Measurements from ENCODE around the gene GPA33. TPM values are rescaled to one million over a fixed set of nuclear protein-coding genes. Genes with fewer than 3 reads are reported as not detected.

GPA33 gene
- total RNA-seq, 2 experiments from 2014 or later, result 0.06 TPM; not detected in 1

GRCh38 chr1:167013108-167013929 is 76.9 kb downstream of the GPA33 start:
- CTCF ChIA-PET, result no interaction called here
- POLR2A ChIA-PET, result no interaction called here

DNA sequence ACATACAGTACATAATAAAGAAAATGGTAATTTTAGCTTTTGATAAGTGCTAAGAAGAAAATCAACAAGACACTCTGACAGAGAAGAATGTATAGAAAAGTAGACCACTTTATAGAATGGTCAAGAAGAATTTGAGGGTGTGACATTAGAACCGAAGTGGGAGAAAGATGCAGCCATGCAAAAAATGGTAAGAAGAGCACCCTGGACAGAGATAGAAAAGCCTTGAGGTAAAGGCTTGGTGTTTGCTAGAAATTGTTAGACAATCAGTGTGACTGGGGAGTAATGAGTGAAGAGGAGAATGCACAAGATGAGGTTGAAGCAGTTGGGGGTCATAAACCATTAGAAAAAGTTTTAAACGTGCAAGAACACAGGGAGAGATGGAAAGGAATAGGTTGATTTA is 77.6 kb downstream of the GPA33 start:
- ChIA-PET POLR2A (no interaction called here), CTCF (no interaction called here)

DNA sequence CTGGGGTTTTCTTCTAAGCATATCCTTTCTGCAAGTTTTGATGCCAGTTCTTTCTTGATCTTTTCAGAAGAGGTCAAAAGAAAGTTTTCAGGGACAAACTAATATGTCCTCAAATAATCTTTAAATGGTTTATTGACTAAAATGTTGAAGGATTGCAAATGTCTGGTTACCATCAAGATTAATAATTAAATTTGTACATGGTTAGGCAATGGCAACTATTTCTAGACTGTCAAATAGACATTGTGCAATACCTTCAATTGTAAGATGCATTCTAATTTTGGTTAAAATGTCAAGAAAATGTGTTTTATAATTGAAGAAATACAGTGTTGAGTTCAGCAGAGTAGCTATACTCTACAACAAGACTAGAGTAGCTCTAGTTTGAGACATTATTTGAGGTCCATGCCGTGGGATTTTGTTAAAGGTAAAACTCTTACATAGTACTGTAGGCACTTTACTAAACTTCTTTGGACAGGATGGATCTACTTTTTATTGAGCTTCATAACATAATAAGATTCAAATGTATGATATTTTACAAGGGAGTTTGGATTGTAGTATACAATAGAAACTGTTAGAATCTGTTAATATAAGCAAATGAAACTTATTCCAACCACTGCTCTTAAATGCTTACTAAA is 78.5 kb downstream of the GPA33 start:
- ChIA-PET CTCF (no interaction called here), POLR2A (no interaction called here)

- ChIA-PET CTCF (interaction anchor here (1.0 kb wide), 1 partner anchor 56 kb away, joined by 3 read pairs; no protein-coding TSS in a partner anchor), POLR2A (no interaction called here)
Measured at GRCh38 chr1:167003711-167004110, 86.5 kb downstream of the GPA33 start.

Other genes starting within 250 kb of the GPA33 start
- 10 to 100 TPM; 18.2 to 18.7 TPM for gene TADA1, start 214.1 kb downstream of the GPA33 start, total RNA-seq
- 1 to 10 TPM; 4.9 to 5.9 TPM for gene ILDR2, start 114.8 kb downstream of the GPA33 start, total RNA-seq
- under 1 TPM in 1 of 2 experiments, not detected in 1; 0.13 TPM for gene MAEL, start 101.1 kb downstream of the GPA33 start, total RNA-seq
- not detected for gene STYXL2, start 3.7 kb upstream of the GPA33 start, total RNA-seq
- gene POU2F1, start 130.5 kb upstream of the GPA33 start, total RNA-seq, result 10 to 100 TPM; 12.7 to 14.0 TPM